ENCODE data around the gene TGFBR2.

DNA sequence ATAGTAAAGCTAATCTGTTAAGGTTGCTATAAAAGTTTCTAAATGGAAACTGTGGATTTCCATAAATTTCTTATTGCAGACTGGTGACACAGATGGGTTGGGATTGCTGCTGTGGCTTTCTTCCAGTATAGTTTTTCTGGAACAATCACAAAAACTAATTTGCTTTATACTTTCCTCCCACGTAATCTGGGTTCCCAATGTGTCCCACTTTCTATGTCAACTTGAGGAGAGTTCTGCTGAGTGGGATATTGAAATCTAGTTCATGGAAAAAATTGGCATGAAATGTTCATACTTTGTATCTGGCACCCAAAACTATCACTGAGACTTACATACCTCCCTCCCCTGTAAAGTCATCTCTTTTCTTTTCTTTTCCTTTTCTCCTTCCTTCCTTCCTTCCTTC is 126.8 kb downstream of the TGFBR2 start:
- TF ChIP-seq, protein P1, sequence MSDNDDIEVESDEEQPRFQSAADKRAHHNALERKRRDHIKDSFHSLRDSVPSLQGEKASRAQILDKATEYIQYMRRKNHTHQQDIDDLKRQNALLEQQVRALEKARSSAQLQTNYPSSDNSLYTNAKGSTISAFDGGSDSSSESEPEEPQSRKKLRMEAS (IDR thresholded peaks at IDR 0.05), result no peak
- TF ChIP-seq JUND (IDR thresholded peaks at IDR 0.05), result no peak
- no peak for TF ChIP-seq RAD21 (IDR thresholded peaks at IDR 0.05)
- no peak for TF ChIP-seq GABPA (IDR thresholded peaks at IDR 0.05 in 1 of 2, conservative IDR thresholded peaks at IDR 0.05 in 1 of 2)
- TF ChIP-seq, protein P2, sequence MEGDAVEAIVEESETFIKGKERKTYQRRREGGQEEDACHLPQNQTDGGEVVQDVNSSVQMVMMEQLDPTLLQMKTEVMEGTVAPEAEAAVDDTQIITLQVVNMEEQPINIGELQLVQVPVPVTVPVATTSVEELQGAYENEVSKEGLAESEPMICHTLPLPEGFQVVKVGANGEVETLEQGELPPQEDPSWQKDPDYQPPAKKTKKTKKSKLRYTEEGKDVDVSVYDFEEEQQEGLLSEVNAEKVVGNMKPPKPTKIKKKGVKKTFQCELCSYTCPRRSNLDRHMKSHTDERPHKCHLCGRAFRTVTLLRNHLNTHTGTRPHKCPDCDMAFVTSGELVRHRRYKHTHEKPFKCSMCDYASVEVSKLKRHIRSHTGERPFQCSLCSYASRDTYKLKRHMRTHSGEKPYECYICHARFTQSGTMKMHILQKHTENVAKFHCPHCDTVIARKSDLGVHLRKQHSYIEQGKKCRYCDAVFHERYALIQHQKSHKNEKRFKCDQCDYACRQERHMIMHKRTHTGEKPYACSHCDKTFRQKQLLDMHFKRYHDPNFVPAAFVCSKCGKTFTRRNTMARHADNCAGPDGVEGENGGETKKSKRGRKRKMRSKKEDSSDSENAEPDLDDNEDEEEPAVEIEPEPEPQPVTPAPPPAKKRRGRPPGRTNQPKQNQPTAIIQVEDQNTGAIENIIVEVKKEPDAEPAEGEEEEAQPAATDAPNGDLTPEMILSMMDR (IDR thresholded peaks at IDR 0.05; ENCODE audit: low read depth, low read length, missing input control), result no peak
- no peak for TF ChIP-seq SP1 (IDR thresholded peaks at IDR 0.05)
- TF ChIP-seq RXRA (IDR thresholded peaks at IDR 0.05), result no peak
- no peak for TF ChIP-seq FOXA1 (IDR thresholded peaks at IDR 0.05)
